Duodenal mucosa (tissue), 2 donors: ENCODE measurements around the gene TMEM126B.
"Not testable (repeated sequence)": the region's sequence is repeated elsewhere in the genome, so short reads cannot be mapped to it uniquely, and the experiment has no call there.

Experiments used
- H3K27ac ChIP-seq: one replicate; pipeline ENCODE4 v1.7.0; 2013; ENCODE audit warnings: low read depth, low read length
- H3K27me3 ChIP-seq, 2 donors: one replicate each; pipeline ENCODE4 v1.7.0; 2013; ENCODE audit warnings: low read length in 2 of 2, control low read depth in 1 of 2; ENCODE audit not compliant: insufficient read depth in 2 of 2, control insufficient read depth in 1 of 2
- H3K36me3 ChIP-seq, 2 donors: one replicate each; pipeline ENCODE4 v1.7.0; 2013; ENCODE audit warnings: low read length in 2 of 2, control low read depth in 1 of 2; ENCODE audit not compliant: insufficient read depth in 2 of 2, control insufficient read depth in 1 of 2
- H3K4me1 ChIP-seq, 2 donors: one replicate each; pipeline ENCODE4 v1.7.0; 2013; ENCODE audit warnings: low read length in 2 of 2, control low read depth in 1 of 2; ENCODE audit not compliant: insufficient read depth in 2 of 2, control insufficient read depth in 1 of 2
- H3K4me3 ChIP-seq, 2 donors: one replicate each; pipeline ENCODE4 v1.7.0; 2013; ENCODE audit warnings: low read length in 2 of 2, low read depth in 1 of 2
- H3K9ac ChIP-seq, 2 donors: one replicate each; pipeline ENCODE4 v1.7.0; 2013; ENCODE audit warnings: low read length in 2 of 2, low read depth in 1 of 2
- H3K9me3 ChIP-seq, 2 donors: one replicate each; pipeline ENCODE4 v1.7.0; 2013; ENCODE audit warnings: low read length in 2 of 2, control low read depth in 1 of 2; ENCODE audit not compliant: control insufficient read depth in 1 of 2

The TMEM126B gene

GRCh38 chr11:85608621-85609020, 19.8 kb upstream of the TMEM126B start:
- H3K9ac ChIP-seq, H3K4me1 ChIP-seq, H3K27ac ChIP-seq, H3K36me3 ChIP-seq, H3K9me3 ChIP-seq, H3K4me3 ChIP-seq, H3K27me3 ChIP-seq: not testable (repeated sequence)

- H3K9ac ChIP-seq, H3K9me3 ChIP-seq, H3K27ac ChIP-seq, H3K4me3 ChIP-seq, H3K27me3 ChIP-seq, H3K36me3 ChIP-seq, H3K4me1 ChIP-seq: not testable (repeated sequence)
Measured at GRCh38 chr11:85609286-85609685, 19.1 kb upstream of the TMEM126B start.

- not testable (repeated sequence) for H3K4me1 ChIP-seq, H3K9ac ChIP-seq, H3K27me3 ChIP-seq, H3K36me3 ChIP-seq, H3K9me3 ChIP-seq, H3K27ac ChIP-seq, H3K4me3 ChIP-seq
Measured at GRCh38 chr11:85611643-85612042, 16.8 kb upstream of the TMEM126B start.

GRCh38 chr11:85619499-85619898, 8.9 kb upstream of the TMEM126B start:
- Histone ChIP-seq H3K4me3 (no peak overlapping the region), H3K27me3 (no peaks in the 10 kb centered on the region), H3K36me3 (no peaks in the 10 kb centered on the region), H3K9me3 (no peaks in the 10 kb centered on the region), H3K9ac (no peak overlapping the region), H3K27ac (no peak overlapping the region), H3K4me1 (no peaks in the 10 kb centered on the region)

GRCh38 chr11:85620256-85620655, 8.1 kb upstream of the TMEM126B start:
- no peak overlapping the region for H3K27ac ChIP-seq
- no peak overlapping the region for H3K4me3 ChIP-seq
- no peaks in the 10 kb centered on the region for H3K36me3 ChIP-seq
- no peak overlapping the region for H3K9ac ChIP-seq
- H3K27me3 ChIP-seq: no peaks in the 10 kb centered on the region
- no peaks in the 10 kb centered on the region for H3K9me3 ChIP-seq
- H3K4me1 ChIP-seq: no peaks in the 10 kb centered on the region

- Histone ChIP-seq H3K4me3 (no peak overlapping the region), H3K27me3 (no peaks in the 10 kb centered on the region), H3K27ac (no peak overlapping the region), H3K9ac (no peak overlapping the region), H3K36me3 (peaks cover 0 to 6% of the 10 kb centered on the region in 2 donors), H3K9me3 (no peaks in the 10 kb centered on the region), H3K4me1 (peaks cover 11 to 12% of the 10 kb centered on the region in 2 donors)
Measured at GRCh38 chr11:85626496-85626895, 1.9 kb upstream of the TMEM126B start.

- Histone ChIP-seq H3K36me3 (peaks cover 0 to 6% of the 10 kb centered on the region in 2 donors), H3K4me3 (peak within 1 kb of the TSS; percentile 87 to 93), H3K9ac (peak within 1 kb of the TSS; percentile 85 to 90), H3K9me3 (no peaks in the 10 kb centered on the region), H3K27me3 (no peaks in the 10 kb centered on the region), H3K4me1 (peaks cover 11 to 12% of the 10 kb centered on the region in 2 donors), H3K27ac (peak within 1 kb of the TSS; percentile 91)
Measured at GRCh38 chr11:85627332-85627997, 928 bp upstream of the TMEM126B start, which contains the start of gene DLG2. Gene DLG2 (minus strand): TSS chr11:85627344.

GRCh38 chr11:85628771-85629341, 463 bp downstream of the TMEM126B start:
- H3K4me1 ChIP-seq: peaks cover 11 to 12% of the 10 kb centered on the region in 2 donors
- H3K36me3 ChIP-seq: peaks cover 0 to 6% of the 10 kb centered on the region in 2 donors
- peak overlapping the region; percentile 71 to 73 for H3K9ac ChIP-seq
- no peaks in the 10 kb centered on the region for H3K27me3 ChIP-seq
- peak overlapping the region; percentile 41 for H3K27ac ChIP-seq
- peak overlapping the region; percentile 87 to 94 for H3K4me3 ChIP-seq
- H3K9me3 ChIP-seq: no peaks in the 10 kb centered on the region

- H3K27ac ChIP-seq: no peak overlapping the region
- H3K4me3 ChIP-seq: no peak overlapping the region
- H3K27me3 ChIP-seq: no peaks in the 10 kb centered on the region
- peaks cover 6 to 20% of the 10 kb centered on the region in 2 donors for H3K36me3 ChIP-seq
- no peak overlapping the region for H3K9ac ChIP-seq
- H3K4me1 ChIP-seq: peaks cover 3 to 8% of the 10 kb centered on the region in 2 donors
- no peaks in the 10 kb centered on the region for H3K9me3 ChIP-seq
Measured at GRCh38 chr11:85634747-85635146, 6.4 kb downstream of the TMEM126B start.

- Histone ChIP-seq H3K4me3 (no peak overlapping the region), H3K9me3 (no peaks in the 10 kb centered on the region), H3K27ac (no peak overlapping the region), H3K9ac (no peak overlapping the region), H3K27me3 (no peaks in the 10 kb centered on the region), H3K4me1 (peaks cover 9 to 15% of the 10 kb centered on the region in 2 donors), H3K36me3 (no peaks in the 10 kb centered on the region)
Measured at GRCh38 chr11:85643191-85643614, 14.8 kb downstream of the TMEM126B start.
